Activated naive CD4-positive, alpha-beta T cell treated with anti-CD3 and anti-CD28 coated beads, Interleukin-2, amount 50 U/mL, for 72 hours (primary cell): ENCODE results near the gene CAMTA1. TPM values are rescaled to one million over a fixed set of nuclear protein-coding genes. Genes with fewer than 3 reads are reported as not detected.
"Not testable (repeated sequence)": the region's sequence is repeated elsewhere in the genome, so short reads cannot be mapped to it uniquely, and the experiment has no call there.

Source experiments
- ATAC-seq, 2 donors: fragments of 150-1000 bp; cut with Tn5 transposase; 2 replicates each; pipeline ENCODE4 v1.10.0; 2021; ENCODE audit warnings: mild to moderate bottlenecking in 2 of 2, moderate library complexity in 2 of 2
- DNase-seq, 2 donors: peaks; one replicate each; pipeline ENCODE4 v3.0.0; 2021 to 2022; ENCODE audit warnings: low spot score in 2 of 2
- H3K27ac Mint-ChIP-seq, 2 donors: one replicate each; pipeline ENCODE4 v1.8.0; 2022; ENCODE audit warnings: mild to moderate bottlenecking in 2 of 2, mixed read lengths in 2 of 2
- H3K36me3 Mint-ChIP-seq, 2 donors: one replicate each; pipeline ENCODE4 v1.8.0; 2022; ENCODE audit warnings: mixed read lengths in 2 of 2
- H3K9me3 Mint-ChIP-seq, 2 donors: one replicate each; pipeline ENCODE4 v1.8.0; 2022; ENCODE audit warnings: mixed read lengths in 2 of 2
- total RNA-seq, 2 donors: library from RNA; stranded (reverse); gene quantifications; one replicate each; pipeline ENCODE4 v1.2.3, GENCODE V29; 2022

CAMTA1 gene
- total RNA-seq, 2 donors from 2014 or later: 50.4 to 76.4 TPM

GRCh38 chr1:7313826-7314225 is 528.6 kb downstream of the CAMTA1 start:
- ATAC-seq (no peak), DNase-seq (no peak)
- Mint-ChIP-seq H3K9me3 (peaks cover 7 to 9% of the 10 kb centered on the region in 2 donors), H3K36me3 (peaks cover 0 to 8% of the 10 kb centered on the region in 2 donors), H3K27ac (no peak overlapping the region)

GRCh38 chr1:7315316-7315715 is 530.1 kb downstream of the CAMTA1 start:
- peaks cover 6 to 7% of the 10 kb centered on the region in 2 donors for H3K9me3 Mint-ChIP-seq
- DNase-seq (no peak), ATAC-seq (no peak)
- H3K27ac Mint-ChIP-seq: no peak overlapping the region
- peaks cover 0 to 8% of the 10 kb centered on the region in 2 donors for H3K36me3 Mint-ChIP-seq

- DNase-seq (no peak), ATAC-seq (no peak)
- no peak overlapping the region for H3K27ac Mint-ChIP-seq
- peaks cover 0 to 8% of the 10 kb centered on the region in 2 donors for H3K36me3 Mint-ChIP-seq
- H3K9me3 Mint-ChIP-seq: peaks cover 6 to 7% of the 10 kb centered on the region in 2 donors
These were observed 530.7 kb downstream of the CAMTA1 start for GRCh38 chr1:7315946-7316345.

- ATAC-seq (no peak), DNase-seq (no peak)
- peaks cover 0 to 5% of the 10 kb centered on the region in 2 donors for H3K36me3 Mint-ChIP-seq
- H3K27ac Mint-ChIP-seq: no peak overlapping the region
- H3K9me3 Mint-ChIP-seq: peaks cover 0 to 4% of the 10 kb centered on the region in 2 donors
These were observed 532.6 kb downstream of the CAMTA1 start for GRCh38 chr1:7317888-7318287.

GRCh38 chr1:7319196-7319595 is 533.9 kb downstream of the CAMTA1 start:
- H3K36me3 Mint-ChIP-seq: no peaks in the 10 kb centered on the region

GRCh38 chr1:7320661-7321060 is 535.4 kb downstream of the CAMTA1 start:
- DNase-seq (no peak), ATAC-seq (no peak)
- Mint-ChIP-seq H3K36me3 (no peaks in the 10 kb centered on the region), H3K27ac (no peak overlapping the region), H3K9me3 (no peaks in the 10 kb centered on the region)

More at GRCh38 chr1:7319196-7319595, 533.9 kb downstream of the CAMTA1 start:
- no peak for DNase-seq
- ATAC-seq: no peak
- no peak overlapping the region for H3K27ac Mint-ChIP-seq
- no peaks in the 10 kb centered on the region for H3K9me3 Mint-ChIP-seq

- ATAC-seq (no peak), DNase-seq (no peak)
- H3K27ac Mint-ChIP-seq: no peak overlapping the region
- peaks cover 6 to 8% of the 10 kb centered on the region in 2 donors for H3K9me3 Mint-ChIP-seq
- peaks cover 0 to 7% of the 10 kb centered on the region in 2 donors for H3K36me3 Mint-ChIP-seq
These were observed 537.1 kb downstream of the CAMTA1 start for GRCh38 chr1:7322283-7322785.

- Mint-ChIP-seq H3K36me3 (peaks cover 0 to 7% of the 10 kb centered on the region in 2 donors), H3K27ac (no peak overlapping the region), H3K9me3 (peaks cover 8% of the 10 kb centered on the region in 2 donors)
- DNase-seq: no peak
- ATAC-seq: no peak
These were observed 537.7 kb downstream of the CAMTA1 start for GRCh38 chr1:7322912-7323311.

GRCh38 chr1:7325254-7325653 is 540.0 kb downstream of the CAMTA1 start:
- DNase-seq: no peak
- ATAC-seq: no peak
- Mint-ChIP-seq H3K9me3 (peaks cover 8 to 9% of the 10 kb centered on the region in 2 donors), H3K27ac (no peak overlapping the region), H3K36me3 (peaks cover 0 to 7% of the 10 kb centered on the region in 2 donors)

GRCh38 chr1:7326366-7326765 is 541.1 kb downstream of the CAMTA1 start:
- peaks cover 8 to 9% of the 10 kb centered on the region in 2 donors for H3K9me3 Mint-ChIP-seq

GRCh38 chr1:7327849-7328248 is 542.6 kb downstream of the CAMTA1 start:
- no peak for ATAC-seq
- H3K36me3 Mint-ChIP-seq: peaks cover 0 to 7% of the 10 kb centered on the region in 2 donors
- H3K27ac Mint-ChIP-seq: no peak overlapping the region
- peaks cover 8 to 9% of the 10 kb centered on the region in 2 donors for H3K9me3 Mint-ChIP-seq
- DNase-seq: no peak

More at GRCh38 chr1:7326366-7326765, 541.1 kb downstream of the CAMTA1 start:
- DNase-seq: no peak
- Mint-ChIP-seq H3K27ac (no peak overlapping the region), H3K36me3 (peaks cover 0 to 7% of the 10 kb centered on the region in 2 donors)
- ATAC-seq: no peak

- Mint-ChIP-seq H3K36me3 (peaks cover 0 to 7% of the 10 kb centered on the region in 2 donors), H3K9me3 (peaks cover 8 to 9% of the 10 kb centered on the region in 2 donors), H3K27ac (no peak overlapping the region)
- DNase-seq (peak in 1 of 2 donors; percentile 16), ATAC-seq (no peak)
These were observed 544.8 kb downstream of the CAMTA1 start for GRCh38 chr1:7329868-7330615.

- not testable (repeated sequence) for H3K27ac Mint-ChIP-seq, DNase-seq, H3K36me3 Mint-ChIP-seq, H3K9me3 Mint-ChIP-seq, ATAC-seq
These were observed 545.5 kb downstream of the CAMTA1 start for GRCh38 chr1:7330726-7331125.

- peak in 1 of 2 donors; percentile 1 for DNase-seq
- Mint-ChIP-seq H3K36me3 (no peaks in the 10 kb centered on the region), H3K27ac (no peak overlapping the region), H3K9me3 (peaks cover 0 to 3% of the 10 kb centered on the region in 2 donors)
- no peak for ATAC-seq
These were observed 546.8 kb downstream of the CAMTA1 start for GRCh38 chr1:7331926-7332535.

- H3K36me3 Mint-ChIP-seq: no peaks in the 10 kb centered on the region
- H3K27ac Mint-ChIP-seq: no peak overlapping the region
These were observed 547.8 kb downstream of the CAMTA1 start for GRCh38 chr1:7333094-7333493.

GRCh38 chr1:7333620-7334019 is 548.4 kb downstream of the CAMTA1 start:
- H3K36me3 Mint-ChIP-seq: no peaks in the 10 kb centered on the region
- ATAC-seq (no peak), DNase-seq (peak in 1 of 2 donors; percentile 26)
- no peak overlapping the region for H3K27ac Mint-ChIP-seq
- no peaks in the 10 kb centered on the region for H3K9me3 Mint-ChIP-seq

More at GRCh38 chr1:7333094-7333493, 547.8 kb downstream of the CAMTA1 start:
- H3K9me3 Mint-ChIP-seq: no peaks in the 10 kb centered on the region
- ATAC-seq (no peak), DNase-seq (peak in 1 of 2 donors; percentile 21)

- Mint-ChIP-seq H3K27ac (no peak overlapping the region), H3K9me3 (no peaks in the 10 kb centered on the region), H3K36me3 (no peaks in the 10 kb centered on the region)
- ATAC-seq (no peak), DNase-seq (peak in 1 of 2 donors; percentile 7)
These were observed 549.3 kb downstream of the CAMTA1 start for GRCh38 chr1:7334475-7335035.
